ENCODE results near the gene HNRNPUL2. TPM values are rescaled to one million over a fixed set of nuclear protein-coding genes. Genes with fewer than 3 reads are reported as not detected.
A peak's percentile ranks its signal among the peaks of the same experiment; 100 is the strongest.

The HNRNPUL2 gene
- total and polyA plus RNA-seq, 10 of the 15 experiments (the other 5 are each of a cell fraction or from before 2014, with no cell fraction given): 1.6 to 72.2 (median 14.9) TPM

- TF ChIP-seq RUNX3 (IDR thresholded peaks at IDR 0.05; ENCODE audit: low read length): 0 out of 2 replicates have a peak, but pooled peaks have one; percentile 20
- no peak for TF ChIP-seq E2F8 (IDR thresholded peaks at IDR 0.05; ENCODE audit: low read depth, partially characterized antibody)
- peak; percentile 83; the same call in 1 of the 2 replicates for TF ChIP-seq DPF2 (IDR thresholded peaks at IDR 0.05)
- TF ChIP-seq SREBF1 (IDR thresholded peaks at IDR 0.05; ENCODE audit: low read length): no peak
- TF ChIP-seq KDM1A (IDR thresholded peaks at IDR 0.05; ENCODE audit: borderline replicate concordance): no peak
- peak; percentile 67 for TF ChIP-seq SPI1 (IDR thresholded peaks at IDR 0.05; ENCODE audit: borderline replicate concordance, insufficient read depth, low read depth, low read length)
- no peak for TF ChIP-seq ZNF274 (IDR thresholded peaks at IDR 0.05; ENCODE audit: insufficient read depth, insufficient read length)
- peak; percentile 78 for TF ChIP-seq RELA (IDR thresholded peaks at IDR 0.05; ENCODE audit: borderline replicate concordance, partially characterized antibody)
- TF ChIP-seq IRF3 (IDR thresholded peaks at IDR 0.05): no peak
- 0 out of 4 replicates have a peak, but pooled peaks of 1 of the 2 experiments have one; percentile 27 for TF ChIP-seq SRF (IDR thresholded peaks at IDR 0.05; ENCODE audit: low read depth in 2 of 2, low read length in 2 of 2)
- no peak for TF ChIP-seq ZBTB11 (CRISPR knock-in tag; IDR thresholded peaks at IDR 0.05)
- TF ChIP-seq SIN3A (IDR thresholded peaks at IDR 0.05; ENCODE audit: low read depth, low read length): peak; percentile 88; the same call in 1 of the 2 replicates
- no peak for TF ChIP-seq ZNF217 (IDR thresholded peaks at IDR 0.05)
- peak; percentile 72; the same call in 1 of the 2 replicates for TF ChIP-seq SMAD5 (IDR thresholded peaks at IDR 0.05; ENCODE audit: low read depth)
- no peak for TF ChIP-seq MYB (IDR thresholded peaks at IDR 0.05; ENCODE audit: borderline replicate concordance, low read depth, low read length)
- TF ChIP-seq PBX3 (IDR thresholded peaks at IDR 0.05; ENCODE audit: insufficient replicate concordance, low read depth, low read length): no peak
- no peak for TF ChIP-seq NR2C2 (IDR thresholded peaks at IDR 0.05; ENCODE audit: borderline replicate concordance, control insufficient read depth, insufficient read length, low read depth)
- TF ChIP-seq IRF5 (IDR thresholded peaks at IDR 0.05; ENCODE audit: borderline replicate concordance): no peak
- no peak for TF ChIP-seq RAD21 (IDR thresholded peaks at IDR 0.05; ENCODE audit: insufficient read depth, low read depth, low read length)
- TF ChIP-seq YY1 (IDR thresholded peaks at IDR 0.05; ENCODE audit: low read depth, low read length): peak; percentile 55
- TF ChIP-seq HDAC2 (IDR thresholded peaks at IDR 0.05): no peak
These were observed at the start of gene HNRNPUL2 (continued) for GRCh38 chr11:62727165-62727871.

All from GM12878 (cell line).